GM23338 (cell line): ENCODE data around the gene OSGEPL1. TPM values are rescaled to one million over a fixed set of nuclear protein-coding genes. Genes with fewer than 3 reads are reported as not detected.

Experiments used
- ATAC-seq: fragments of 200-7000 bp; cut with Tn5 transposase; 3 replicates; pipeline ENCODE4 v1.9.1; 2020
- DNase-seq: peaks from one replicate; pipeline ENCODE4 v3.0.0-alpha.2; 2015; ENCODE audit warnings: low spot score
- H2AFZ ChIP-seq: fragments of 200-600 bp; sonication (generic); 2 replicates; pipeline ENCODE4 v1.8.0; 2016; ENCODE audit warnings: antibody characterized with exemption, mild to moderate bottlenecking, moderate library complexity
- H3F3A ChIP-seq: fragments of 200-600 bp; sonication (generic); replicated peaks from 2 replicates; pipeline ENCODE4 v1.8.0; 2017; ENCODE audit warnings: antibody characterized with exemption, mixed run types, low read depth
- H3K27ac ChIP-seq: fragments of 200-600 bp; sonication (generic); 2 replicates; pipeline ENCODE4 v1.6.1; 2016; ENCODE audit warnings: low read depth
- H3K27me3 ChIP-seq: fragments of 200-600 bp; sonication (generic); 2 replicates; pipeline ENCODE4 v1.8.0; 2016; ENCODE audit warnings: mild to moderate bottlenecking, mixed run types, moderate library complexity; ENCODE audit not compliant: insufficient read depth
- H3K36me3 ChIP-seq: fragments of 200-600 bp; sonication (generic); 2 replicates; pipeline ENCODE4 v1.8.0; 2016; ENCODE audit warnings: mild to moderate bottlenecking; ENCODE audit not compliant: insufficient read depth
- H3K4me1 ChIP-seq: fragments of 200-600 bp; sonication (generic); 2 replicates; pipeline ENCODE4 v1.8.0; 2016; ENCODE audit warnings: mild to moderate bottlenecking, moderate library complexity; ENCODE audit not compliant: insufficient read depth
- H3K4me2 ChIP-seq: fragments of 200-600 bp; sonication (generic); 2 replicates; pipeline ENCODE4 v1.7.1; 2017; ENCODE audit warnings: mixed run types
- H3K4me3 ChIP-seq: fragments of 200-600 bp; sonication (generic); 2 replicates; pipeline ENCODE4 v1.6.1; 2016; ENCODE audit warnings: mixed run types
- H3K79me2 ChIP-seq: fragments of 200-600 bp; sonication (generic); replicated peaks from 2 replicates; pipeline ENCODE4 v1.8.0; 2017; ENCODE audit warnings: mild to moderate bottlenecking; ENCODE audit not compliant: insufficient read depth
- H3K9me2 ChIP-seq: fragments of 200-600 bp; sonication (generic); 2 replicates; pipeline ENCODE4 v1.8.0; 2017; ENCODE audit not compliant: insufficient read depth
- H4K20me1 ChIP-seq: fragments of 200-600 bp; sonication (generic); replicated peaks from 2 replicates; pipeline ENCODE4 v1.8.0; 2017; ENCODE audit warnings: mild to moderate bottlenecking; ENCODE audit not compliant: insufficient read depth
- H3K27ac Mint-ChIP-seq: 2 replicates; pipeline ENCODE4 v1.8.0; 2020; ENCODE audit warnings: inconsistent platforms, mild to moderate bottlenecking, moderate library complexity, mixed read lengths
- H3K27me3 Mint-ChIP-seq: 3 replicates; pipeline ENCODE4 v1.8.0; 2022; ENCODE audit warnings: low read depth, mild to moderate bottlenecking, moderate library complexity, mixed read lengths, inconsistent platforms; ENCODE audit not compliant: insufficient read depth, poor library complexity
- H3K36me3 Mint-ChIP-seq: 3 replicates; pipeline ENCODE4 v1.8.0; 2021; ENCODE audit warnings: low read depth, mild to moderate bottlenecking, inconsistent platforms, moderate library complexity, mixed read lengths
- H3K4me1 Mint-ChIP-seq: 3 replicates; pipeline ENCODE4 v1.8.0; 2020; ENCODE audit warnings: mild to moderate bottlenecking, inconsistent platforms, mixed read lengths
- H3K4me3 Mint-ChIP-seq: 3 replicates; pipeline ENCODE4 v1.8.0; 2021; ENCODE audit warnings: moderate library complexity, mild to moderate bottlenecking, inconsistent platforms, mixed read lengths
- H3K9me3 Mint-ChIP-seq: 3 replicates; pipeline ENCODE4 v1.8.0; 2020; ENCODE audit warnings: moderate library complexity, mild to moderate bottlenecking, inconsistent platforms, mixed read lengths
- CREB1 ChIP-seq: fragments of 250-450 bp; sonication (Bioruptor Pico); IDR thresholded peaks from 2 replicates; pipeline ENCODE4 v1.5.0; 2020; ENCODE audit warnings: low read depth, mild to moderate bottlenecking, moderate library complexity
- CTCF ChIP-seq, 2 experiments: fragments of 200-600 bp in 1 of 2; sonication (generic) in 1 of 2; conservative IDR thresholded peaks; 2 replicates each; pipeline versions ENCODE4 v1.5.1 to v1.6.1; 2016 to 2017; ENCODE audit warnings: antibody characterized with exemption in 2 of 2, low read depth in 2 of 2, mild to moderate bottlenecking in 2 of 2, moderate library complexity in 1 of 2
- EZH2 ChIP-seq: fragments of 200-600 bp; sonication (generic); IDR thresholded peaks from one replicate; pipeline ENCODE4 v1.8.0; 2017; ENCODE audit warnings: antibody characterized with exemption, mild to moderate bottlenecking, low read depth; ENCODE audit not compliant: unreplicated experiment
- EZH2phosphoT487 ChIP-seq: fragments of 200-600 bp; sonication (generic); IDR thresholded peaks from one replicate; pipeline ENCODE4 v1.8.1; 2018; ENCODE audit warnings: antibody characterized with exemption; ENCODE audit not compliant: unreplicated experiment
- JUNB ChIP-seq: IDR thresholded peaks from one replicate; pipeline ENCODE4 v1.6.1; 2016; ENCODE audit warnings: antibody characterized with exemption; ENCODE audit not compliant: unreplicated experiment
- NANOG ChIP-seq: IDR thresholded peaks from 2 replicates; pipeline ENCODE4 v1.6.1; 2016; ENCODE audit warnings: antibody characterized with exemption, borderline replicate concordance
- POLR2AphosphoS5 ChIP-seq: IDR thresholded peaks from 2 replicates; pipeline ENCODE4 v1.6.1; 2016; ENCODE audit warnings: antibody characterized with exemption, low read depth
- REST ChIP-seq: IDR thresholded peaks from one replicate; pipeline ENCODE4 v1.6.1; 2018; ENCODE audit warnings: antibody characterized with exemption; ENCODE audit not compliant: unreplicated experiment
- STAT1 ChIP-seq: IDR thresholded peaks from one replicate; pipeline ENCODE4 v1.6.1; 2016; ENCODE audit warnings: antibody characterized with exemption; ENCODE audit not compliant: unreplicated experiment
- ZNF114 ChIP-seq: fragments of 250-450 bp; sonication (Bioruptor Pico); IDR thresholded peaks from 2 replicates; pipeline ENCODE4 v1.5.0; 2020; ENCODE audit warnings: mild to moderate bottlenecking, moderate library complexity
- ZNF331 ChIP-seq: fragments of 250-450 bp; sonication (Bioruptor Pico); IDR thresholded peaks from 2 replicates; pipeline ENCODE4 v1.5.0; 2020; ENCODE audit warnings: low read depth, mild to moderate bottlenecking, moderate library complexity
- polyA plus RNA-seq: library from polyadenylated mRNA; unstranded; fragments of >200 nt; fragmentation: Nextera tagmentation; extraction: Ambion mirVana; gene quantifications from 2 replicates; pipeline ENCODE4 v1.2.1, GENCODE V29; 2016
- total RNA-seq: library from RNA; depleted of rRNA; stranded (reverse); fragments of >200 nt; shearing (Covaris generic); gene quantifications from 2 replicates; pipeline ENCODE4 v1.2.3, GENCODE V29; 2014
- TF ChIP-seq, protein P1 (sequence below): IDR thresholded peaks from 2 replicates; pipeline ENCODE4 v1.6.1; 2016; ENCODE audit warnings: antibody characterized with exemption

The OSGEPL1 gene
- total and polyA plus RNA-seq, 2 experiments from 2014 or later: 19.6 to 23.1 TPM

DNA sequence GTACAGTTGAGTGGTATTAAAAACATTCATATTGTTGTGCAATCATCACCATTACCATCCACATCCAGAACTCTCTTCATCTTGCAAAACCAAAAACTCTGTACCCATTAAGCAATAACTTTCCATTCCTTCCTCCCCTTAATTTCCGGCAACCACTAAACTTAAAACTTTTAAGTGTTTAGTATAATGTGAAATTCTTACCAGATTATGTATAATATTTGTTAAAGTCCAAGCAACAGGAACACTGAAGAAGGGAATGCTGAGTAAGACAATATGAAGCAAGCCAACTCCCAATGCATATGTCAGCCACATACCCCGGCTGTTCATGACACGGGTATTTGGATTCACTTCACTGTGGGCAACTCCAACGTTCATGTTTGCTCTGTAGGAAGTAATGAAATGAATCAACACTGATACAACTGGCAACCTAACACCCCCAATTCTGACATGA, 19.7 kb upstream of the OSGEPL1 start:
- Histone ChIP-seq H3K79me2 (peaks cover 71% of the 10 kb centered on the region), H3K36me3 (peaks cover 23% of the 10 kb centered on the region), H3K4me1 (0 out of 2 replicates have a peak, but pooled peaks cover 5% of the 10 kb centered on the region), H3K4me3 (peak overlapping the region; percentile 60; the same call in 1 of the 2 replicates), H3K27ac (no peak overlapping the region), H4K20me1 (peaks cover 10% of the 10 kb centered on the region; the same call in 1 of the 2 replicates), H3F3A (no peaks in the 10 kb centered on the region), H3K4me2 (peak overlapping the region; percentile 75), H3K9me2 (no peaks in the 10 kb centered on the region), H2AFZ (no peak overlapping the region), H3K27me3 (no peaks in the 10 kb centered on the region)
- H3K36me3 Mint-ChIP-seq: peaks cover 66% of the 10 kb centered on the region
- peaks cover 5% of the 10 kb centered on the region for H3K27me3 Mint-ChIP-seq
- peaks cover 21% of the 10 kb centered on the region for H3K4me1 Mint-ChIP-seq
- no peak for ATAC-seq
- no peak for DNase-seq
- peak overlapping the region; percentile 95 for H3K4me3 Mint-ChIP-seq
- H3K9me3 Mint-ChIP-seq: no peaks in the 10 kb centered on the region
- H3K27ac Mint-ChIP-seq: no peak overlapping the region
- TF ChIP-seq POLR2AphosphoS5: no peak
- no peak for TF ChIP-seq ZNF331 (CRISPR knock-in tag)
- TF ChIP-seq EZH2: no peak
- TF ChIP-seq STAT1: no peak
- no peak for TF ChIP-seq ZNF114 (CRISPR knock-in tag)
- no peak for TF ChIP-seq REST

DNA sequence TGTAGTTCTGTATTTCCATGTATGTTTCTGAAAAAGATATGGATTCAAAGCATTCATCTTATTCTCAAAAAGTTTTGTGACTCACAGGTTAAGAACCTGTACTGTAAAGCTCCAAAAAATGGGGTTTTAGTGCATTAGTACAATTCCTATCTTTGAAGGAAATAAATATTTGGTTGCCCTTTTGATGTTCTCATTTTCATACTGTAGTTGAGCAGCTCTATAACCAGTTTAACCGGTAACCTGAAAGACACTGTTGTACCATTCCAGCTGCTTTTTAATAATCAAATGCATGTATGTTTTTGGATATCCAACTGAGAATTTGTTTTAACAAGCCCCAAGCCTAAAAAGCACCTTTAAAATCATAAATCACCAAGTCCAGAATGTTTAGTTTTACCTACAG, 9.6 kb upstream of the OSGEPL1 start:
- Histone ChIP-seq H3K36me3 (peaks cover 33% of the 10 kb centered on the region), H4K20me1 (peaks cover 2% of the 10 kb centered on the region; the same call in 1 of the 2 replicates), H3K4me3 (no peak overlapping the region), H3K4me2 (no peak overlapping the region), H3K4me1 (no peaks in the 10 kb centered on the region), H3K27ac (no peak overlapping the region), H3K79me2 (peaks cover 6% of the 10 kb centered on the region), H3K9me2 (no peaks in the 10 kb centered on the region), H3F3A (no peaks in the 10 kb centered on the region), H2AFZ (no peak overlapping the region), H3K27me3 (no peaks in the 10 kb centered on the region)
- Mint-ChIP-seq H3K4me1 (no peaks in the 10 kb centered on the region), H3K27ac (no peak overlapping the region), H3K27me3 (no peaks in the 10 kb centered on the region), H3K36me3 (peaks cover 54% of the 10 kb centered on the region), H3K4me3 (no peak overlapping the region), H3K9me3 (no peaks in the 10 kb centered on the region)
- DNase-seq (no peak), ATAC-seq (no peak)
- TF ChIP-seq NANOG (no peak), CTCF (conservative IDR thresholded peaks at IDR 0.05; ENCODE audit: low read depth in 2 of 2) (no peak), CREB1 (CRISPR knock-in tag) (no peak), EZH2phosphoT487 (no peak), REST (no peak), JUNB (no peak)
- TF ChIP-seq, protein P1, sequence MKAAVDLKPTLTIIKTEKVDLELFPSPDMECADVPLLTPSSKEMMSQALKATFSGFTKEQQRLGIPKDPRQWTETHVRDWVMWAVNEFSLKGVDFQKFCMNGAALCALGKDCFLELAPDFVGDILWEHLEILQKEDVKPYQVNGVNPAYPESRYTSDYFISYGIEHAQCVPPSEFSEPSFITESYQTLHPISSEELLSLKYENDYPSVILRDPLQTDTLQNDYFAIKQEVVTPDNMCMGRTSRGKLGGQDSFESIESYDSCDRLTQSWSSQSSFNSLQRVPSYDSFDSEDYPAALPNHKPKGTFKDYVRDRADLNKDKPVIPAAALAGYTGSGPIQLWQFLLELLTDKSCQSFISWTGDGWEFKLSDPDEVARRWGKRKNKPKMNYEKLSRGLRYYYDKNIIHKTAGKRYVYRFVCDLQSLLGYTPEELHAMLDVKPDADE: no peak
